HG03159 (cell line): ENCODE data around the gene NT5C3B.
"Not testable (repeated sequence)": the region's sequence is repeated elsewhere in the genome, so short reads cannot be mapped to it uniquely, and the experiment has no call there.

ENCODE experiments used
- ATAC-seq: cut with Tn5 transposase; IDR thresholded peaks from one replicate; pipeline ENCODE4 v1.9.1; 2021; ENCODE audit warnings: mild to moderate bottlenecking, moderate library complexity; ENCODE audit not compliant: unreplicated experiment

Gene NT5C3B

GRCh38 chr17:41835800-41836549, at the start of gene NT5C3B:
Gene NT5C3B (minus strand): TSS chr17:41836232. CDS start chr17:41836193, 39 bp downstream.
- ATAC-seq = no peak

- no peak for ATAC-seq
These were observed 49.7 kb upstream of the NT5C3B start for GRCh38 chr17:41885733-41886132.

- ATAC-seq = no peak
These were observed 46.7 kb upstream of the NT5C3B start for GRCh38 chr17:41882756-41883155.

- ATAC-seq = no peak
These were observed 44.1 kb upstream of the NT5C3B start for GRCh38 chr17:41880130-41880529.

- not testable (repeated sequence) for ATAC-seq
These were observed 38.2 kb upstream of the NT5C3B start for GRCh38 chr17:41874293-41874670.

GRCh38 chr17:41873559-41874292, 37.7 kb upstream of the NT5C3B start:
- no peak for ATAC-seq

- ATAC-seq = no peak
These were observed 35.8 kb upstream of the NT5C3B start for GRCh38 chr17:41871789-41872188.

GRCh38 chr17:41870627-41871026, 34.6 kb upstream of the NT5C3B start:
- no peak for ATAC-seq

GRCh38 chr17:41870097-41870496, 34.1 kb upstream of the NT5C3B start:
- ATAC-seq = no peak

- no peak for ATAC-seq
These were observed 33.4 kb upstream of the NT5C3B start for GRCh38 chr17:41869426-41869825.

GRCh38 chr17:41868568-41868967, 32.5 kb upstream of the NT5C3B start:
- ATAC-seq = no peak

- no peak for ATAC-seq
These were observed 29.5 kb upstream of the NT5C3B start for GRCh38 chr17:41865596-41865893.

- peak; percentile 88 for ATAC-seq
These were observed 29.0 kb upstream of the NT5C3B start, which contains the start of gene KLHL11 for GRCh38 chr17:41864836-41865595. Gene KLHL11 (minus strand): TSS chr17:41865423. CDS start chr17:41865370, 53 bp downstream.

- peak; percentile 28 for ATAC-seq
These were observed 28.4 kb upstream of the NT5C3B start for GRCh38 chr17:41864498-41864835.

- no peak for ATAC-seq
These were observed 27.2 kb upstream of the NT5C3B start for GRCh38 chr17:41863074-41863848.

- ATAC-seq = no peak
These were observed 24.4 kb upstream of the NT5C3B start for GRCh38 chr17:41860254-41860931.

- ATAC-seq = not testable (repeated sequence)
These were observed 15.3 kb upstream of the NT5C3B start for GRCh38 chr17:41851382-41851781.

- no peak for ATAC-seq
These were observed 13.4 kb upstream of the NT5C3B start for GRCh38 chr17:41849251-41849990.

GRCh38 chr17:41848788-41849187, 12.8 kb upstream of the NT5C3B start:
- ATAC-seq = no peak

GRCh38 chr17:41844971-41845370, 8.9 kb upstream of the NT5C3B start:
- ATAC-seq = no peak
